ENCODE results near the gene CFAP299.
"Not testable (repeated sequence)": the region's sequence is repeated elsewhere in the genome, so short reads cannot be mapped to it uniquely, and the experiment has no call there.

The CFAP299 gene

GRCh38 chr4:80614319-80614718, 278.8 kb downstream of the CFAP299 start:
- DNase-seq = no peak

GRCh38 chr4:80615099-80615498, 279.6 kb downstream of the CFAP299 start:
- DNase-seq = no peak

- no peak for DNase-seq
Measured at GRCh38 chr4:80619070-80619674, 283.6 kb downstream of the CFAP299 start.

- DNase-seq = no peak
Measured at GRCh38 chr4:80631861-80632260, 296.3 kb downstream of the CFAP299 start.

- no peak for DNase-seq
Measured at GRCh38 chr4:80637190-80637589, 301.7 kb downstream of the CFAP299 start.

- no peak for DNase-seq
Measured at GRCh38 chr4:80646061-80646460, 310.5 kb downstream of the CFAP299 start.

GRCh38 chr4:80655662-80656061, 320.1 kb downstream of the CFAP299 start:
- no peak for DNase-seq

GRCh38 chr4:80670118-80670517, 334.6 kb downstream of the CFAP299 start:
- not testable (repeated sequence) for DNase-seq

- DNase-seq = no peak
Measured at GRCh38 chr4:80678413-80678812, 342.9 kb downstream of the CFAP299 start.

GRCh38 chr4:80680934-80681333, 345.4 kb downstream of the CFAP299 start:
- no peak for DNase-seq

GRCh38 chr4:80685214-80685613, 349.7 kb downstream of the CFAP299 start:
- DNase-seq = no peak

GRCh38 chr4:80687736-80688135, 352.2 kb downstream of the CFAP299 start:
- not testable (repeated sequence) for DNase-seq

GRCh38 chr4:80694171-80694570, 358.6 kb downstream of the CFAP299 start:
- DNase-seq = no peak

- no peak for DNase-seq
Measured at GRCh38 chr4:80705311-80705710, 369.8 kb downstream of the CFAP299 start.

GRCh38 chr4:80709082-80709869, 373.7 kb downstream of the CFAP299 start:
- DNase-seq = no peak

- no peak for DNase-seq
Measured at GRCh38 chr4:80710748-80711451, 375.4 kb downstream of the CFAP299 start.

GRCh38 chr4:80711956-80712355, 376.4 kb downstream of the CFAP299 start:
- no peak for DNase-seq

- no peak for DNase-seq
Measured at GRCh38 chr4:80713409-80713808, 377.9 kb downstream of the CFAP299 start.

GRCh38 chr4:80717204-80717603, 381.7 kb downstream of the CFAP299 start:
- no peak for DNase-seq

GRCh38 chr4:80726471-80726870, 390.9 kb downstream of the CFAP299 start:
- no peak for DNase-seq

- DNase-seq = no peak
Measured at GRCh38 chr4:80730158-80730557, 394.6 kb downstream of the CFAP299 start.

GRCh38 chr4:80731436-80731835, 395.9 kb downstream of the CFAP299 start:
- DNase-seq = no peak

- no peak for DNase-seq
Measured at GRCh38 chr4:80732010-80732409, 396.5 kb downstream of the CFAP299 start.

- no peak for DNase-seq
Measured at GRCh38 chr4:80740375-80740774, 404.8 kb downstream of the CFAP299 start.

Measured in activated naive CD4-positive, alpha-beta T cell treated with anti-CD3 and anti-CD28 coated beads, Interleukin-2, amount 50 U/mL, for 16 hours (primary cell).